ENCODE measurements around the gene ANKH. TPM values are rescaled to one million over a fixed set of nuclear protein-coding genes. Genes with fewer than 3 reads are reported as not detected.
"Not testable (repeated sequence)": the region's sequence is repeated elsewhere in the genome, so short reads cannot be mapped to it uniquely, and the experiment has no call there.

Gene ANKH
- total RNA-seq, 8 experiments from 2014 or later: 4.6 to 57.0 (median 13.0) TPM

DNA sequence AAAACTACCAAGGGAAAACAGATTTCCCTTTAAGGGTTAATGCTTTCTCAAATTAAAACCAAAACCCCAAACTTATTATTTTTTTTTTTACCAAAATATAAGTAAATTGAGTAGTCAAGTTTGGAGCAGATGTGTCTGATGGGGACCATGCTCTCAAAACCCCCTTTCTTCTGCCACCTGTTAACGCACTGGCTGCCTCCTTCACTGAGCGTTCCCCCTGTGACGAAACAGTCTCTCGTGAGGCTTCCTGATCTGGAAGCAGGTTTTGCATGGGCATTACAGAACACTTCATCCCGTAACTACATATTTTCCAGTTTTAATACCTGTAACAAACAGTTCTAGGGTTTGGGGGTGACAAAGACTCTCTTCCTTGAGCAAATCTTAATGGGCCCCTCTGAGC is 59.4 kb downstream of the ANKH start:
- in situ Hi-C loops (cut with MboI; ENCODE audit: low pct_unique_long_range_greater_than_20kb in 2 of 9, low sequenced_read_pairs in 9 of 9, unreplicated experiment in 9 of 9): no loop called here
- H3K27ac ChIP-seq: no peak overlapping the region
- WGBS, 10 experiments: 66 to 100% (median 97%) methylated on average over 2 to 5 of the region's 5 CpGs; no CpG with 5 or more reads in 2 of the 10 experiments
- no peak for ATAC-seq (replicated peaks in 6 of 8)
- no peak overlapping the region for H3K4me3 ChIP-seq
- peaks cover 6 to 22% of the 10 kb centered on the region in 2 donors for H3K4me1 ChIP-seq (replicated peaks in 1 of 2)

DNA sequence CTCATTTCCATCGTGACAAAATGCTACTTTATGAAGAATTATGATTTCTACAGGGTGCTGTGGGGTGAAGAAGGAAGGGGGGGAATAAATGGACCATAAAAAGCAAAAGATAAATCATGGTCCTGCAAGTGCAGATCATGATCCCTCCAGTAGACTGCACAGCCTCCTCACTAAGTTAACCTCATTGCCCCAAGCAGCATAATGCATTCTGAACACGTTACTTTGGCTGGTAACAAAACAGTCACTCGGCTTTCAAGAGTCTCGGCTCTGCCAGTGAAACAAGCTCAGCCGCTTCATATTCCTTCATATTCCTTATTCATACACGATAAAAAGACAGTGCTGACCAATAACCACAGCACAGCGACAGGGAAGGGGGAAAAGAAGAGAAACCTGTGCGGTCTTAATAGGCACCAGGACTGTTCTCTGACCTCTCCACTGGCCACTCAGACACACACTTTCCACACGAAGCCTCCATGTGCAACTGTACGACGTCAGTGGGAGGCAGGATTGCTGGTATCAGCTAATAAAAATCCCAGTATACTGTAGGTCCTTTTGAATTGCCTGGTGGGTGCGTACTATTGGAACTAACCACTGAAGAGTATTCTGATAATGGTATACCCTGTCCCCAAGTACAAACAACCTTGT is 60.5 kb downstream of the ANKH start:
- H3K4me3 ChIP-seq: no peak overlapping the region
- 52 to 100% (median 79%) methylated on average over 1 to 11 of the region's 12 CpGs for WGBS, 10 experiments
- H3K27ac ChIP-seq: peak overlapping the region in 1 of 2 donors; percentile 70
- peaks cover 15 to 33% of the 10 kb centered on the region in 2 donors for H3K4me1 ChIP-seq (replicated peaks in 1 of 2)
- in situ Hi-C loops (cut with MboI; ENCODE audit: low pct_unique_long_range_greater_than_20kb in 2 of 9, low sequenced_read_pairs in 9 of 9, unreplicated experiment in 9 of 9): no loop called here
- ATAC-seq (replicated peaks in 6 of 8): peak in 5 of 8 experiments; percentile 72 to 89 (median 82)

DNA sequence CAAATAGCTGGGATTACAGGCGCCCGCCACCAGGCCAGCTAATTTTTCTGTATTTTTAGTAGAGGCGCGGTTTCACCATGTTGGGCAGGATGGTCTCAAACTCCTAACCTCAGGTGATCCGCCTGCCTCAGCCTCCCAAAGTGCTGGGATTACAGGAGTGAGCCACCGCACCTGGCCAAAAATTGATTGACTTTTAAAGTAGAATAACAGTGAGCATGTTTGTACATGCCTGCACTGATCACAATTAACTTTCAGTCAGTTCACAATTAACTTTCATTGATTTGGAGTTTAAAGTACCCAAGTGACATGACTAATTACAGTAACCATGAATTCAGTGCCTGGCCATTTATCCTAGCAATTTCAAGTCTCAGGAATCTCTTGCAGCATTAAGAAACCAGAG is 61.3 kb downstream of the ANKH start:
- in situ Hi-C loops (cut with MboI; ENCODE audit: low pct_unique_long_range_greater_than_20kb in 2 of 9, low sequenced_read_pairs in 9 of 9, unreplicated experiment in 9 of 9): no loop called here
- no peak for ATAC-seq (replicated peaks in 6 of 8)
- 89 to 100% (median 98%) methylated on average over 2 to 5 of the region's 6 CpGs for WGBS, 10 experiments
- Histone ChIP-seq H3K4me3 (no peak overlapping the region), H3K4me1 (replicated peaks in 1 of 2) (peaks cover 20 to 36% of the 10 kb centered on the region in 2 donors), H3K27ac (no peak overlapping the region)

DNA sequence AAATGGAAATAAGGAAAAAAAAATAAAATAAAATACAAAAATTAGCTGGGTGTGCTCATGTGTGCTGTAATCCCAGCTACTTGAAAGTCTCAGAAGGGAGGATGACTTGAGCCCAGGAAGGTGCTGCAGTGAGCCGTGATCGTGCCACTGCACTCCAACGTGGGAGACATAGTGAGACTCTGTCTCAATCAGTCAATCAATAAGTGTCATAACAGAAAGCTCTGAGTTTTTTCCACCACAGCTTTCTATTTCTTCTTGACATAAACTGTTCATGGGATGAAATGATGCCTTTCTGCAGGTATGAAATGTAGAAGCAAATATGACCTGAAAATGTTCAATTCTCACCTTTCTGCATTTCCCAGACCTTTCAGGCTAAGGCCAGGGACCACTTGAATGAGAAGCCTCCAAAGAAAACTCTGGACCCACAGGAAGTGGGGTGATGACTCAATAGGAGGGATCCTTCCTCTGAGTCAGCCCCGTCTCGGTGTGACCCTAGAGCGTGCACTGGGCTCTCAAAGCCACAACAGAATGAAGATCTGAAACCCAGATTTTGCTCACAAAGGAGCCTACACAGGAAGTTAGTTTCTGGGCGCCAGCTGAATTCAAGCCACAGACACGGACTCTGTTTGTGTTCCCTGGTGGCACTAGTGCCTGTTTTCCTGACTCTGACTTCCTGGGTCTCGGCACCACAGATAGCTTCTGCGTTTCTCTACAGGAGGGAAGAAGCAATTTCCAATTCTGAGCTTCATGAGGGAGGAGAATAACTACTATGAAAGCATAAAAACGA is 62.0 kb downstream of the ANKH start:
- no peak overlapping the region for H3K27ac ChIP-seq
- 9 to 100% (median 81%) methylated on average over 1 to 6 of the region's 11 CpGs for WGBS, 10 experiments
- peaks cover 20 to 36% of the 10 kb centered on the region in 2 donors for H3K4me1 ChIP-seq (replicated peaks in 1 of 2)
- ATAC-seq (replicated peaks in 6 of 8): peak in 2 of 8 experiments; percentile 84 to 96
- in situ Hi-C loops (cut with MboI; ENCODE audit: low pct_unique_long_range_greater_than_20kb in 2 of 9, low sequenced_read_pairs in 9 of 9, unreplicated experiment in 9 of 9): no loop called here
- H3K4me3 ChIP-seq: no peak overlapping the region

GRCh38 chr5:14807471-14807870 is 64.1 kb downstream of the ANKH start:
- 83 to 100% (median 92%) methylated on average over 1 to 3 of the region's 3 CpGs; no CpG with 5 or more reads in 3 of the 10 experiments for WGBS, 10 experiments
- no peak for ATAC-seq (replicated peaks in 6 of 8)
- in situ Hi-C loops (cut with MboI; ENCODE audit: low pct_unique_long_range_greater_than_20kb in 2 of 9, low sequenced_read_pairs in 9 of 9, unreplicated experiment in 9 of 9): no loop called here
- peaks cover 20 to 36% of the 10 kb centered on the region in 2 donors for H3K4me1 ChIP-seq (replicated peaks in 1 of 2)
- H3K27ac ChIP-seq: peak overlapping the region in 1 of 2 donors; percentile 45
- no peak overlapping the region for H3K4me3 ChIP-seq

GRCh38 chr5:14806456-14806855 is 65.1 kb downstream of the ANKH start:
- Histone ChIP-seq H3K4me1 (replicated peaks in 1 of 2) (peaks cover 20 to 32% of the 10 kb centered on the region in 2 donors), H3K4me3 (no peak overlapping the region), H3K27ac (peak overlapping the region; percentile 56 to 65)
- WGBS, 10 experiments: 0 to 96% (median 24%) methylated on average over 1 to 6 of the region's 7 CpGs; no CpG with 5 or more reads in 2 of the 10 experiments
- in situ Hi-C loops (cut with MboI; ENCODE audit: low pct_unique_long_range_greater_than_20kb in 2 of 9, low sequenced_read_pairs in 9 of 9, unreplicated experiment in 9 of 9): no loop called here
- ATAC-seq (replicated peaks in 6 of 8): peak in 6 of 8 experiments; percentile 63 to 84 (median 74)

- H3K4me1 ChIP-seq (replicated peaks in 1 of 2): peaks cover 14 to 17% of the 10 kb centered on the region in 2 donors
- in situ Hi-C loops (cut with MboI; ENCODE audit: low pct_unique_long_range_greater_than_20kb in 2 of 9, low sequenced_read_pairs in 9 of 9, unreplicated experiment in 9 of 9): no loop called here
- no peak for ATAC-seq (replicated peaks in 6 of 8)
- WGBS, 10 experiments: 83 to 100% (median 100%) methylated on average over 1 of the region's 3 CpGs; no CpG with 5 or more reads in 7 of the 10 experiments
- no peak overlapping the region for H3K4me3 ChIP-seq
- no peak overlapping the region for H3K27ac ChIP-seq
These were observed 69.0 kb downstream of the ANKH start for GRCh38 chr5:14802541-14802940.

DNA sequence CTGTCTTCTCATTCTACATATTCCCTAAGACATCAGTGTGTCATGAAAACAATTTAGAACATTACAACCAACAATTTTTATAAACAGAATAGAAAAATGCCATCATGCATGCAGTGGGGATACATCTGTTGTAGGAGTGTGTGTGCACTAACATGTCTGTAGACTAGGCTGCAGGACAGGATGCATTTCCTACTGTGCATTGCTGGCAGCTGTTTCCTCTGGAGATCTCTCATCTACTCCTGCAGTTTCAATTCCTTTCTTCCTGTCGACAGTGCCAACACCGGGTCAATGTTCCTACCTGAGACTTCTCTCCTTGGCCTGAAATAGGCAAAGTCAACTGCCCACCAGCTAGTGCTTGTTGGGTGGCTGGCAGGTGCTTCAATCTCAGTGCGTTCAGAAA is 69.8 kb downstream of the ANKH start:
- in situ Hi-C loops (cut with MboI; ENCODE audit: low pct_unique_long_range_greater_than_20kb in 2 of 9, low sequenced_read_pairs in 9 of 9, unreplicated experiment in 9 of 9): no loop called here
- no peak overlapping the region for H3K27ac ChIP-seq
- WGBS, 10 experiments: 80 to 100% (median 93%) methylated on average over 1 to 3 of the region's 3 CpGs; no CpG with 5 or more reads in 2 of the 10 experiments

GRCh38 chr5:14797385-14797784 is 74.2 kb downstream of the ANKH start:
- ATAC-seq (replicated peaks in 6 of 8); in situ Hi-C loops (cut with MboI; ENCODE audit: low pct_unique_long_range_greater_than_20kb in 2 of 9, low sequenced_read_pairs in 9 of 9, unreplicated experiment in 9 of 9); H3K4me3 ChIP-seq; H3K27ac ChIP-seq: not testable (repeated sequence)
- H3K4me1 ChIP-seq (replicated peaks in 1 of 2): peaks cover 8 to 14% of the 10 kb centered on the region in 2 donors
- 86 to 100% (median 94%) methylated on average over 1 to 4 of the region's 4 CpGs; no CpG with 5 or more reads in 4 of the 10 experiments for WGBS, 10 experiments

More for the DNA sequence above, 69.8 kb downstream of the ANKH start:
- Histone ChIP-seq H3K4me3 (no peak overlapping the region), H3K4me1 (replicated peaks in 1 of 2) (peaks cover 11% of the 10 kb centered on the region in 2 donors)
- no peak for ATAC-seq (replicated peaks in 6 of 8)

DNA sequence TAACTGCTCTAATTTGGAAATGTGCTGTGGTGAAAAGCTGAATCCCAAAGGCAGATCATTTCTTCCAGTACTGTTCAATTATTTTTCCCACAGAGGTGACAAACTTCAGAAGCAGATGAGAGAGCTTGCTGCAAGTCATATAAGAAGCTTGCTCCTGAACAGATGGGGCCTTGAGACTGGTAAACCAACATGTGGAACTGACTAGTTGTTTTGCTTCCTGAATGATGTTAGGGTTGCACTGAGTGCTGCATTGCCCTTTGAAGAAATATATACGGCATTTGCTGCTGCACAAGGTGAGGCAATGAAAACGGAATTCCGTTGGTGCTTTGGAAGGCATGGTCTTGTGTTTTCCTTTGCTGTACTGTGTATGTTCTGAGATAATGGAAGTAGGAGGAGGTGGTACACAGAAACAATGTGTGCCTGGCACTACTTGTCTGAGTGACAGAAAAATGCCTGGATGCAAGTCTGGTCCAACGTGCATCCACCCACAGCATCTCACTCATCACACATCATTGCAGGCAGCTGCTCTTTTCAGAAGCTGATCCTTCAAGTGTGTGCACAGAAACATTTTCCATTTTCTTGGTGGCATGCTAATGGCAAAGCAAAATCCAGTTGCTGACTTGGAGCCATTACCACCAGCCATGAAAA is 76.9 kb downstream of the ANKH start:
- H3K4me1 ChIP-seq (replicated peaks in 1 of 2): peaks cover 8 to 14% of the 10 kb centered on the region in 2 donors
- H3K4me3 ChIP-seq: no peak overlapping the region
- no peak for ATAC-seq (replicated peaks in 6 of 8)
- whole genome bisulfite sequencing, 10 experiments: 60 to 100% (median 90%) methylated on average over 1 to 4 of the region's 4 CpGs; no CpG with 5 or more reads in 3 of the 10 experiments
- H3K27ac ChIP-seq: no peak overlapping the region
- in situ Hi-C loops (cut with MboI; ENCODE audit: low pct_unique_long_range_greater_than_20kb in 2 of 9, low sequenced_read_pairs in 9 of 9, unreplicated experiment in 9 of 9): no loop called here

DNA sequence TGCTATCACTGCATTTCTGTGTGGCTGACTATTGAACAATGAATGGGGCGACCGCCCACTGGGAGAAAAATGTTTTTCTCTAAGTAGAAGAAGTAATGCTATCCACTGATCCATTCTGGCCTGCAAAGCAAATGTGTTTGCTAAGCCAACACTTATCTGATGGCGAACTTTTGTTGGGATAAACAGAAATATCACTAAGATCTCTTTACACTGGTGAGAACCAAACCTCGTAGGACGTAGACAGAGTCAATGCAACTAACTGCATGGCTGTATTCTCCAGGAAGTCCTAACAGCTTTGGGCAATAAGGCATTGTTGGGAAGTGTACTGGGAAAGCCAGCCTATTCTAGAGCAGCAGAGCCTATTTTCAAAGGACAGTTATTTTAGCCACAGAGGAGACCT is 77.7 kb downstream of the ANKH start:
- ATAC-seq (replicated peaks in 6 of 8): peak in 2 of 8 experiments; percentile 15 to 78
- no peak overlapping the region for H3K4me3 ChIP-seq

DNA sequence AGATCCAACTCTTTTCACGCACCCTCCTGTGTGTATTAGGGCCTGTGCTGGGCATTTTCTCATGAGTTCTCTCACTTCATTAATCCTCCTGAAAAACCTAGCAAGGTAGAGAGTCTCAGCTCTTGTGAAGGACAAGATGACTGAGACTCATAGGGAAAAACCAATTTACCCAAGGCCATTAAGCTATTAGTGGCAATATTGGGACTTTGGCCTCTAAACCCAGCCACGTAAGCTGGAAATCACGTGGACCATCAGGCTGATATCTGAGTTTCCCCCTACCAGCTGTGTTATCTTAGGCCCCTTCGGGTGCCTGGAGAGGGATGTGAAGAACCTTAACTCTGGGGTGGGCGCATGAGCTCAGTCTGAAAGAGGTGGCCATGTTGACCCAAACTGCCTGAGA is 80.7 kb downstream of the ANKH start:
- no peak for ATAC-seq (replicated peaks in 6 of 8)
- Histone ChIP-seq H3K27ac (no peak overlapping the region), H3K4me3 (no peak overlapping the region), H3K4me1 (replicated peaks in 1 of 2) (peaks cover 8 to 18% of the 10 kb centered on the region in 2 donors)
- WGBS, 10 experiments: 60 to 100% (median 92%) methylated on average over 1 to 4 of the region's 5 CpGs; no CpG with 5 or more reads in 3 of the 10 experiments
- in situ Hi-C loops (cut with MboI; ENCODE audit: low pct_unique_long_range_greater_than_20kb in 2 of 9, low sequenced_read_pairs in 9 of 9, unreplicated experiment in 9 of 9): no loop called here

More for the DNA sequence above, 77.7 kb downstream of the ANKH start:
- in situ Hi-C loops (cut with MboI; ENCODE audit: low pct_unique_long_range_greater_than_20kb in 2 of 9, low sequenced_read_pairs in 9 of 9, unreplicated experiment in 9 of 9): no loop called here
- 25 to 100% (median 86%) methylated on average over 2 to 5 of the region's 5 CpGs; no CpG with 5 or more reads in 1 of the 10 experiments for WGBS, 10 experiments
- H3K27ac ChIP-seq: no peak overlapping the region
- peaks cover 8 to 14% of the 10 kb centered on the region in 2 donors for H3K4me1 ChIP-seq (replicated peaks in 1 of 2)

- no peak overlapping the region for H3K27ac ChIP-seq
- WGBS, 10 experiments: 9 to 100% (median 79%) methylated on average over 1 to 2 of the region's 2 CpGs; no CpG with 5 or more reads in 1 of the 10 experiments
- H3K4me3 ChIP-seq: no peak overlapping the region
- H3K4me1 ChIP-seq (replicated peaks in 1 of 2): peaks cover 8 to 18% of the 10 kb centered on the region in 2 donors
- in situ Hi-C loops (cut with MboI; ENCODE audit: low pct_unique_long_range_greater_than_20kb in 2 of 9, low sequenced_read_pairs in 9 of 9, unreplicated experiment in 9 of 9): no loop called here
- no peak for ATAC-seq (replicated peaks in 6 of 8)
These were observed 81.4 kb downstream of the ANKH start for GRCh38 chr5:14790220-14790619.
